GM12891 (cell line): Measurements from ENCODE around the gene SDHA.
"Not testable (repeated sequence)": the region's sequence is repeated elsewhere in the genome, so short reads cannot be mapped to it uniquely, and the experiment has no call there.

Source experiments
- PAX5 ChIP-seq: IDR thresholded peaks from 2 replicates; pipeline ENCODE4 v1.6.1; 2011; ENCODE audit warnings: low read length, moderate library complexity, mild to moderate bottlenecking; ENCODE audit not compliant: insufficient read depth, severe bottlenecking
- POLR2A ChIP-seq: IDR thresholded peaks from 2 replicates; pipeline ENCODE4 v1.6.1; 2011; ENCODE audit warnings: low read depth, low read length, control low read depth
- POLR2AphosphoS5 ChIP-seq: IDR thresholded peaks from 2 replicates; pipeline ENCODE4 v1.6.1; 2011; ENCODE audit warnings: low read depth, low read length, control low read depth
- POU2F2 ChIP-seq: IDR thresholded peaks from 2 replicates; pipeline ENCODE4 v1.6.1; 2011; ENCODE audit warnings: low read depth, mild to moderate bottlenecking, control low read depth, low read length, moderate library complexity
- SPI1 ChIP-seq: IDR thresholded peaks from 2 replicates; pipeline ENCODE4 v1.6.1; 2011; ENCODE audit warnings: low read depth, low read length, control low read depth
- TAF1 ChIP-seq: IDR thresholded peaks from 2 replicates; pipeline ENCODE4 v1.6.1; 2011; ENCODE audit warnings: low read depth, low read length, control low read depth

DNA sequence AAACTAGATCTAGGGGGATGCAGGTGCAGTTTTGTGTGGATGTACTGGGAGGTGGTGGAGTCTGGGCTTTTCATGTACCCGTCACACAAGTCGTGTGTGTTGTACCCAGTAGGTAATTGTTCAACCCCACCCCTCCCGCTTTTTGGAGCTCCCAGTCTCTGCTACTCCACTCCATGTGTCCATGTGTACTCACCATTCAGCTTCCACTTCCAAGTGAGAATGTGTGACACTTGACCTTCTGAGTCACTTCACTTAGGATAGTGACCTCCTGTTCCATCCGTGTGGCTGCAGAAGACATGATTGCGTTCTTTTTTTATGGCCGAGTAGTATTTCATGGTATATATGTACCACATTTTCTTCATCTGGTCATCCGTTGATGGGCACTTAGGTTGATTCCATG, 22.4 kb downstream of the SDHA start:
- TF ChIP-seq POLR2A, POLR2AphosphoS5, PAX5, TAF1, SPI1, POU2F2: not testable (repeated sequence)
